K562 (cell line): ENCODE data around the gene SND1. TPM values are rescaled to one million over a fixed set of nuclear protein-coding genes. Genes with fewer than 3 reads are reported as not detected.
A peak's percentile ranks its signal among the peaks of the same experiment; 100 is the strongest.

Source experiments
- ATAC-seq: fragments of 200-7000 bp; cut with Tn5 transposase; 3 replicates; pipeline ENCODE4 v1.9.1; 2020; ENCODE audit warnings: moderate library complexity
- BruUV-seq: library from RNA; stranded (reverse); fragments of 400-500 nt; replicated peaks from 2 replicates; lab custom pipeline; 2021; lab: Mats Ljungman, UMichigan
- CTCF ChIA-PET: fragments of 300-600 bp; formaldehyde crosslinking; extraction: SDS; loops from one replicate; lab custom pipeline; 2021; ENCODE audit warnings: low intra/inter-chr PET ratio; lab: Yijun Ruan, JAX
- POLR2A ChIA-PET: fragments of 300-600, 350-650 bp; sonication (Branson Sonifier 250); formaldehyde crosslinking; extraction: SDS; loops from one replicate; lab custom pipeline; 2021; ENCODE audit warnings: antibody characterized with exemption, inconsistent platforms; lab: Yijun Ruan, JAX
- DNase-seq, 4 experiments: peaks; one replicate each; pipeline versions ENCODE4 v3.0.0 to v3.0.0-alpha.2; 2011 to 2018; ENCODE audit warnings: low spot score in 3 of 4, mixed read lengths in 3 of 4; ENCODE audit errors: extremely low read depth in 1 of 4
- FAIRE-seq: peaks from 2 replicates; lab custom pipeline; 2011; peaks lifted over from hg19 to GRCh38; lab: Jason Lieb, UNC
- H2AFZ ChIP-seq: 2 replicates; pipeline ENCODE4 v1.6.0; 2011; ENCODE audit warnings: low read depth, low read length, control low read depth, inconsistent platforms
- H3K27ac ChIP-seq: fragments of 200-600 bp; 3 replicates; pipeline ENCODE4 v1.8.0; 2011; ENCODE audit warnings: low read depth, mild to moderate bottlenecking, control low read depth, inconsistent platforms, low read length, moderate library complexity, mixed read lengths; ENCODE audit errors: extremely low read depth
- H3K27me3 ChIP-seq, 2 experiments: fragments of 300-600 bp in 1 of 2; 2 replicates in 1 of 2; 3 replicates in 1 of 2; pipeline versions ENCODE4 v1.6.0 to v1.8.0; 2011; ENCODE audit warnings: inconsistent platforms in 2 of 2, low read length in 2 of 2, mild to moderate bottlenecking in 1 of 2, mixed read lengths in 1 of 2, moderate library complexity in 1 of 2; ENCODE audit not compliant: control insufficient read depth in 2 of 2, insufficient read depth in 2 of 2
- H3K36me3 ChIP-seq: fragments of 300-600 bp; 3 replicates; pipeline ENCODE4 v1.8.0; 2011; ENCODE audit warnings: mild to moderate bottlenecking, low read length, inconsistent platforms; ENCODE audit not compliant: control insufficient read depth, insufficient read depth
- H3K4me1 ChIP-seq, 2 experiments: fragments of 200-600 bp in 1 of 2; replicated peaks in 1 of 2; 2 replicates in 1 of 2; 3 replicates in 1 of 2; pipeline versions ENCODE4 v1.5.1 to v1.8.0; 2011; ENCODE audit warnings: inconsistent platforms in 2 of 2, low read length in 2 of 2, mild to moderate bottlenecking in 1 of 2, mixed read lengths in 1 of 2, moderate library complexity in 1 of 2; ENCODE audit not compliant: control insufficient read depth in 2 of 2, insufficient read depth in 2 of 2
- H3K4me2 ChIP-seq: 2 replicates; pipeline ENCODE4 v1.6.1; 2011; ENCODE audit warnings: low read length, control low read depth, inconsistent platforms, mixed read lengths; ENCODE audit not compliant: insufficient read depth
- H3K4me3 ChIP-seq: fragments of 200-600 bp; sonication (generic), shearing (Covaris generic); 2 replicates; pipeline ENCODE4 v1.5.1; 2016; ENCODE audit warnings: control low read depth, inconsistent platforms
- H3K79me2 ChIP-seq: fragments of 200-600 bp; 3 replicates; pipeline ENCODE4 v1.8.0; 2011; ENCODE audit warnings: low read length, inconsistent platforms; ENCODE audit not compliant: control insufficient read depth, insufficient read depth
- H3K9ac ChIP-seq, 2 experiments: 2 replicates each; pipeline versions ENCODE4 v1.6.0 to v1.6.1; 2011; ENCODE audit warnings: low read depth in 2 of 2, low read length in 2 of 2, control low read depth in 1 of 2, inconsistent platforms in 1 of 2, mild to moderate bottlenecking in 1 of 2, mixed read lengths in 1 of 2; ENCODE audit not compliant: insufficient read depth in 1 of 2
- H3K9me1 ChIP-seq: one replicate; pipeline ENCODE4 v1.6.0; 2011; ENCODE audit warnings: inconsistent platforms, mild to moderate bottlenecking, low read length, moderate library complexity; ENCODE audit not compliant: control insufficient read depth, insufficient read depth
- H3K9me3 ChIP-seq: replicated peaks from 2 replicates; pipeline ENCODE4 v1.5.1; 2011; ENCODE audit warnings: low read depth, low read length, inconsistent platforms; ENCODE audit not compliant: control insufficient read depth, insufficient read depth
- H4K20me1 ChIP-seq: replicated peaks from 2 replicates; pipeline ENCODE4 v1.6.1; 2011; ENCODE audit warnings: low read length, inconsistent platforms, mixed read lengths; ENCODE audit not compliant: control insufficient read depth, insufficient read depth
- CBFA2T2 ChIP-seq: fragments of 450-650 bp; conservative IDR thresholded peaks from 2 replicates; pipeline ENCODE4 v1.6.1; 2017; ENCODE audit warnings: mild to moderate bottlenecking
- CC2D1A ChIP-seq: fragments of 450-650 bp; IDR thresholded peaks from 2 replicates; pipeline ENCODE4 v1.6.1; 2017; ENCODE audit warnings: mild to moderate bottlenecking
- CREM ChIP-seq: IDR thresholded peaks from 2 replicates; pipeline ENCODE4 v1.6.1; 2014; ENCODE audit warnings: antibody characterized with exemption, low read depth
- E2F4 ChIP-seq: sonication (generic); formaldehyde crosslinking; IDR thresholded peaks from 2 replicates; pipeline ENCODE4 v1.8.0; 2022; ENCODE audit warnings: mild to moderate bottlenecking, low read depth, missing genetic modification reagents
- EHMT2 ChIP-seq: fragments of 450-650 bp; IDR thresholded peaks from 2 replicates; pipeline ENCODE4 v1.6.1; 2018; ENCODE audit warnings: antibody characterized with exemption
- FOXK2 ChIP-seq, 2 experiments: fragments of 450-650 bp; IDR thresholded peaks in 1 of 2; conservative IDR thresholded peaks in 1 of 2; 2 replicates each; pipeline ENCODE4 v1.6.1; 2016; ENCODE audit warnings: low read depth in 2 of 2, mild to moderate bottlenecking in 1 of 2
- HMBOX1 ChIP-seq: sonication (generic); IDR thresholded peaks from 2 replicates; pipeline ENCODE4 v1.6.1; 2016
- HNRNPH1 ChIP-seq: fragments of 200-400 bp; formaldehyde crosslinking; optimal IDR thresholded peaks from 2 replicates; pipeline ENCODE3; 2017; ENCODE audit warnings: low read depth, mild to moderate bottlenecking, low read length, moderate library complexity
- MEIS2 ChIP-seq: fragments of 450-650 bp; IDR thresholded peaks from 2 replicates; pipeline ENCODE4 v1.6.1; 2014; ENCODE audit warnings: mild to moderate bottlenecking; ENCODE audit not compliant: partially characterized antibody
- MTA3 ChIP-seq: fragments of 450-650 bp; formaldehyde crosslinking; IDR thresholded peaks from 2 replicates; pipeline ENCODE4 v1.6.1; 2017; ENCODE audit warnings: mild to moderate bottlenecking, borderline replicate concordance
- RCOR1 ChIP-seq, 2 experiments: IDR thresholded peaks; 2 replicates each; pipeline ENCODE4 v1.6.1; 2012; ENCODE audit warnings: low read depth in 2 of 2, low read length in 2 of 2, borderline replicate concordance in 1 of 2, improper control_type of control experiment in 1 of 2
- SAFB2 ChIP-seq: fragments of 200-400 bp; formaldehyde crosslinking; IDR thresholded peaks from 2 replicates; pipeline ENCODE4 v1.6.1; 2018; ENCODE audit warnings: borderline replicate concordance, low read length, low read depth, moderate library complexity; ENCODE audit not compliant: severe bottlenecking
- TFAP4 ChIP-seq: sonication (generic); formaldehyde crosslinking; IDR thresholded peaks from 2 replicates; pipeline ENCODE4 v1.8.0; 2022; ENCODE audit warnings: missing genetic modification reagents, mild to moderate bottlenecking, moderate library complexity, borderline replicate concordance
- ZNF586 ChIP-seq: fragments of 450-650 bp; formaldehyde crosslinking; conservative IDR thresholded peaks from 2 replicates; pipeline ENCODE4 v1.4.0; 2020; ENCODE audit warnings: mild to moderate bottlenecking, moderate library complexity
- ZNF668 ChIP-seq: fragments of 250-450 bp; sonication (Bioruptor Pico); IDR thresholded peaks from 2 replicates; pipeline ENCODE4 v1.8.0; 2022; ENCODE audit warnings: mild to moderate bottlenecking, inconsistent platforms
- WGBS: fragments of 100-300 bp; shearing (Covaris generic); methylation state at CpG from one replicate; pipeline ENCODE4 v1.1.6; 2016; ENCODE audit warnings: low coverage, mixed read lengths; ENCODE audit not compliant: insufficient coverage; ENCODE audit errors: missing lambda C conversion rate; 5-methylcytosine and 5-hydroxymethylcytosine counted together
- in situ Hi-C: fragments of 300-500 bp; cut with MboI; formaldehyde crosslinking; loops from 4 replicates; pipeline ENCODE4 v1.15.0; 2018; ENCODE audit warnings: inconsistent platforms, mixed read lengths
- intact Hi-C: fragments of 100-400 bp; cut with micrococcal nuclease; formaldehyde crosslinking; loops from 2 replicates; pipeline ENCODE4 v1.14.2; 2022
- polyA plus RNA-seq, 8 experiments: library from polyadenylated mRNA; depleted of rRNA in 4 of 8; stranded (reverse) in 5 of 8; unstranded in 3 of 8; fragments of >200 nt; fragmentation: Nextera tagmentation in 2 of 8; fragmentation: Illumina TruSeq in 1 of 8; extraction: Ambion mirVana in 2 of 8; extraction: Trizol in 1 of 8; gene quantifications; 2 replicates each; pipeline versions ENCODE4 v1.2.1 to v1.2.3, GENCODE V29; 2011 to 2014; ENCODE audit warnings: inconsistent platforms in 1 of 8, missing spikeins in 1 of 8
- total RNA-seq, 7 experiments: library from RNA; depleted of rRNA in 6 of 7; stranded (reverse); fragments of >200 nt in 6 of 7; fragmentation: Illumina TruSeq in 2 of 7; extraction: Trizol in 2 of 7; gene quantifications; 2 replicates each; pipeline versions ENCODE4 v1.2.1 to v1.2.3, GENCODE V29; 2011 to 2021; ENCODE audit warnings: low replicate concordance in 1 of 7
- TF ChIP-seq, protein P1 (sequence below): sonication (generic); formaldehyde crosslinking; IDR thresholded peaks from 2 replicates; pipeline ENCODE4 v1.9.0; 2022; ENCODE audit warnings: mild to moderate bottlenecking, missing genetic modification reagents
- TF ChIP-seq, protein P2 (sequence below): conservative IDR thresholded peaks from 2 replicates; pipeline ENCODE4 v1.6.1; 2011; ENCODE audit warnings: low read depth, mild to moderate bottlenecking, low read length; ENCODE audit not compliant: control insufficient read depth

Gene SND1
- total and polyA plus RNA-seq, 9 of the 15 experiments (the other 6 are each of a cell fraction or from before 2014, with no cell fraction given): 46.5 to 307 (median 191) TPM

DNA sequence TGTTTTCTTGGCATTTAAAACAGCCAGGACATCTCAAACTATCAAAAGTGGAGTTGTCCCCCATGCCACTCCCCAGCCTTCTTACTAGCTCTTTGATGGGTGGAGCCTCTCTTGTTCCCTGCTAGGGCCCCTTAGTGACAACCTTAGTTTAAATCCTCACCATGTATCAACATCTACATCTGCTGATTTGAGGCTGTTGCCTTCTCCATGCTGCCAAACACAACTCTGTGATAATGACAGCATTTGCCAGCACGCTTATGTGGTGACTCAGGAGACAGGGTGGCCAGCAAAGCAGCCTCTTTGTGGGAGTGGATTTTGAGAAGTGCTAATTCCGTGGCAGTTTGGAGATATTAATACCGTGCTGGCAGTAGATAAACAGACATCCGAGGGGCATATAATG lies 233.8 kb downstream of the SND1 start:
- Histone ChIP-seq H3K79me2 (peaks cover 42% of the 10 kb centered on the region), H3K27me3 (no peaks in the 10 kb centered on the region), H3K4me2 (peak overlapping the region; percentile 46; the same call in 1 of the 2 replicates), H3K9ac (peak overlapping the region in 1 of 2 experiments; percentile 18; a peak in 2 of 4 replicates), H3K36me3 (peaks cover 51% of the 10 kb centered on the region), H4K20me1 (peaks cover 4% of the 10 kb centered on the region; the same call in 1 of the 2 replicates), H2AFZ (no peak overlapping the region), H3K27ac (peak overlapping the region; percentile 37), H3K4me1 (peaks cover 29 to 55% of the 10 kb centered on the region in 2 experiments), H3K9me3 (no peaks in the 10 kb centered on the region), H3K4me3 (no peak overlapping the region), H3K9me1 (peaks cover 9% of the 10 kb centered on the region)
- BruUV-seq: no TSS peak
- peak; percentile 92 for FAIRE-seq
- in situ Hi-C loops (no loop called here), intact Hi-C loops (no loop called here)
- ChIA-PET CTCF (no interaction called here), POLR2A (interaction anchor here (0.6 to 1.6 kb wide), 10 partner anchors 8 to 181 kb away, joined by 3 to 6 read pairs (median 3); no protein-coding TSS in a partner anchor)
- WGBS: 1% methylated on average over 4 of the region's 4 CpGs
- DNase-seq: peak; percentile 54 to 88 (median 72)
- peak; percentile 80 for ATAC-seq
- no peak for TF ChIP-seq ZNF586 (CRISPR knock-in tag)
- no peak for TF ChIP-seq CC2D1A
- no peak for TF ChIP-seq E2F4
- TF ChIP-seq HNRNPH1: no peak
- TF ChIP-seq, protein P1, sequence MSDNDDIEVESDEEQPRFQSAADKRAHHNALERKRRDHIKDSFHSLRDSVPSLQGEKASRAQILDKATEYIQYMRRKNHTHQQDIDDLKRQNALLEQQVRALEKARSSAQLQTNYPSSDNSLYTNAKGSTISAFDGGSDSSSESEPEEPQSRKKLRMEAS (CRISPR knock-in tag): 0 out of 2 replicates have a peak, but pooled peaks have one; percentile 15
- TF ChIP-seq RCOR1 (IDR thresholded peaks at IDR 0.05; ENCODE audit: borderline replicate concordance in 1 of 2, low read depth in 2 of 2, low read length in 2 of 2): peak in 1 of 2 experiments; percentile 64; a peak in 2 of 4 replicates
- peak; percentile 78 for TF ChIP-seq CBFA2T2
- peak; percentile 65 for TF ChIP-seq CREM
- TF ChIP-seq SAFB2: no peak
- TF ChIP-seq FOXK2 (conservative IDR thresholded peaks at IDR 0.05 in 1 of 2, IDR thresholded peaks at IDR 0.05 in 1 of 2; ENCODE audit: low read depth in 2 of 2): peak; percentile 89 to 94
- no peak for TF ChIP-seq ZNF668 (CRISPR knock-in tag)
- TF ChIP-seq TFAP4: 0 out of 2 replicates have a peak, but pooled peaks have one; percentile 26
- 0 out of 2 replicates have a peak, but pooled peaks have one; percentile 47 for TF ChIP-seq MTA3
- TF ChIP-seq EHMT2: no peak
- peak; percentile 79; the same call in 1 of the 2 replicates for TF ChIP-seq HMBOX1
- peak; percentile 58 for TF ChIP-seq MEIS2
- TF ChIP-seq, protein P2, sequence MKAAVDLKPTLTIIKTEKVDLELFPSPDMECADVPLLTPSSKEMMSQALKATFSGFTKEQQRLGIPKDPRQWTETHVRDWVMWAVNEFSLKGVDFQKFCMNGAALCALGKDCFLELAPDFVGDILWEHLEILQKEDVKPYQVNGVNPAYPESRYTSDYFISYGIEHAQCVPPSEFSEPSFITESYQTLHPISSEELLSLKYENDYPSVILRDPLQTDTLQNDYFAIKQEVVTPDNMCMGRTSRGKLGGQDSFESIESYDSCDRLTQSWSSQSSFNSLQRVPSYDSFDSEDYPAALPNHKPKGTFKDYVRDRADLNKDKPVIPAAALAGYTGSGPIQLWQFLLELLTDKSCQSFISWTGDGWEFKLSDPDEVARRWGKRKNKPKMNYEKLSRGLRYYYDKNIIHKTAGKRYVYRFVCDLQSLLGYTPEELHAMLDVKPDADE: 0 out of 2 replicates have a peak, but pooled peaks have one; percentile 41
